ENCODE data around the gene DDIT4. TPM values are rescaled to one million over a fixed set of nuclear protein-coding genes. Genes with fewer than 3 reads are reported as not detected.

The DDIT4 gene
- total and polyA plus RNA-seq, 2 of the 8 experiments (the other 6 are each of a cell fraction or from before 2014, with no cell fraction given), result 47.4 to 108 TPM

- H2AFZ ChIP-seq (ENCODE audit: low read length), result no peak overlapping the region
- 94% methylated on average over 6 of the region's 6 CpGs; no CpG with 5 or more reads in 1 of the 2 experiments for WGBS, 2 experiments (ENCODE audit: extremely low coverage in 1 of 2, insufficient coverage in 1 of 2, insufficient read length in 1 of 2, insufficient replicate concordance in 2 of 2, low coverage in 1 of 2, low lambda C conversion rate in 2 of 2, missing lambda C conversion rate in 1 of 2)
- no peaks in the 10 kb centered on the region for H3K9me3 ChIP-seq (ENCODE audit: insufficient read depth in 2 of 2, low read depth in 1 of 2, low read length in 1 of 2)
- no peak overlapping the region for H3K23ac ChIP-seq (ENCODE audit: insufficient read length)
- no peak overlapping the region for H3K27ac ChIP-seq (ENCODE audit: low read depth, low read length)
- no peak overlapping the region for H4K5ac ChIP-seq (ENCODE audit: insufficient read length, low read depth, low read length)
- no peaks in the 10 kb centered on the region for H3K27me3 ChIP-seq (replicated peaks in 1 of 4; ENCODE audit: control insufficient read depth in 3 of 4, extremely low read depth in 1 of 4, insufficient read depth in 3 of 4, low read length in 3 of 4)
- no peak overlapping the region for H2BK20ac ChIP-seq (ENCODE audit: low read length)
- peaks cover 0 to under 1% (median 0%) of the 10 kb centered on the region in 4 experiments; a peak in 2 of 7 replicates for H3K4me1 ChIP-seq (replicated peaks in 1 of 4; ENCODE audit: control insufficient read depth in 3 of 4, insufficient read depth in 4 of 4, low read length in 3 of 4)
- H3K18ac ChIP-seq (ENCODE audit: extremely low read depth, low read length), result no peak overlapping the region
- H3K4me2 ChIP-seq (ENCODE audit: insufficient read depth in 1 of 2, low read depth in 2 of 2, low read length in 2 of 2), result no peak overlapping the region
- no peak overlapping the region for H3K9ac ChIP-seq (replicated peaks in 1 of 4; ENCODE audit: extremely low read depth in 1 of 4, low read depth in 3 of 4, low read length in 3 of 4)
- H2BK12ac ChIP-seq (ENCODE audit: low read depth, low read length), result no peak overlapping the region
- no peak overlapping the region for H2BK120ac ChIP-seq (replicated peaks; ENCODE audit: low read depth, low read length)
- no peak overlapping the region for H3K56ac ChIP-seq (replicated peaks; ENCODE audit: insufficient read length, low read depth, low read length)
- H3K4me3 ChIP-seq (ENCODE audit: extremely low read depth in 1 of 4, insufficient read depth in 2 of 4, low read depth in 3 of 4, low read length in 4 of 4), result no peak overlapping the region
- H3K4ac ChIP-seq (replicated peaks; ENCODE audit: insufficient read length, low read depth, low read length), result no peak overlapping the region
- no peaks in the 10 kb centered on the region for H4K20me1 ChIP-seq (replicated peaks in 1 of 2; ENCODE audit: control insufficient read depth in 1 of 2, insufficient read depth in 2 of 2, low read length in 2 of 2)
- no peaks in the 10 kb centered on the region for H3K23me2 ChIP-seq (ENCODE audit: low read depth, low read length)
- H4K91ac ChIP-seq (replicated peaks; ENCODE audit: insufficient read length, low read length), result no peak overlapping the region
- no peak overlapping the region for H3K14ac ChIP-seq (ENCODE audit: insufficient read length)
- FAIRE-seq (no peak), DNase-seq (ENCODE audit: low read depth in 1 of 2, low spot score in 2 of 2) (no peak)
- H4K8ac ChIP-seq (ENCODE audit: extremely low read depth, insufficient read depth, low read length), result no peak overlapping the region
- peaks cover 15 to 31% (median 22%) of the 10 kb centered on the region in 4 experiments for H3K36me3 ChIP-seq (ENCODE audit: control insufficient read depth in 2 of 4, insufficient read depth in 4 of 4, low read length in 3 of 4)
- no peak overlapping the region for H2BK5ac ChIP-seq (ENCODE audit: low read depth, low read length)
- no peak overlapping the region for H2AK5ac ChIP-seq (ENCODE audit: low read depth, low read length)
- no peak overlapping the region for H2BK15ac ChIP-seq (ENCODE audit: low read length)
- POLR2A ChIA-PET (ENCODE audit: partially characterized antibody), result interaction anchor here (2.5 to 4.5 kb wide), 2 partner anchors 14 to 40 kb away, joined by 10 to 35 read pairs; no protein-coding TSS in a partner anchor
- H3K79me1 ChIP-seq (ENCODE audit: low read depth, low read length), result no peaks in the 10 kb centered on the region; the same call in 1 of the 2 replicates
- CTCF ChIA-PET (ENCODE audit: partially characterized antibody), result interaction anchor here (0.7 to 1.3 kb wide), 2 partner anchors 95 to 256 kb away, joined by 4 read pairs; no protein-coding TSS in a partner anchor
- H3K79me2 ChIP-seq (ENCODE audit: control insufficient read depth in 1 of 2, insufficient read depth in 2 of 2, low read length in 2 of 2), result peaks cover 0 to under 1% of the 10 kb centered on the region in 2 experiments; a peak in 2 of 4 replicates
- TF ChIP-seq SIN3A (conservative IDR thresholded peaks at IDR 0.05 in 1 of 2, IDR thresholded peaks at IDR 0.05 in 1 of 2; ENCODE audit: low read depth in 1 of 2, low read length in 2 of 2), result no peak
- TF ChIP-seq CTBP2 (IDR thresholded peaks at IDR 0.05; ENCODE audit: borderline replicate concordance, insufficient read depth, insufficient read length, low read length), result no peak
- no peak for TF ChIP-seq RAD21 (IDR thresholded peaks at IDR 0.05 in 1 of 2, conservative IDR thresholded peaks at IDR 0.05 in 1 of 2; ENCODE audit: low read depth in 2 of 2, low read length in 2 of 2)
- TF ChIP-seq, protein P1, sequence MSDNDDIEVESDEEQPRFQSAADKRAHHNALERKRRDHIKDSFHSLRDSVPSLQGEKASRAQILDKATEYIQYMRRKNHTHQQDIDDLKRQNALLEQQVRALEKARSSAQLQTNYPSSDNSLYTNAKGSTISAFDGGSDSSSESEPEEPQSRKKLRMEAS (IDR thresholded peaks at IDR 0.05), result no peak
- no peak for TF ChIP-seq SP2 (IDR thresholded peaks at IDR 0.05; ENCODE audit: low read length)
- no peak for TF ChIP-seq CTCF (IDR thresholded peaks at IDR 0.05; ENCODE audit: control extremely low read depth in 1 of 3, insufficient read depth in 1 of 3, low read depth in 1 of 3, low read length in 3 of 3)
- TF ChIP-seq JUND (IDR thresholded peaks at IDR 0.05; ENCODE audit: low read length), result no peak
- no peak for TF ChIP-seq ZNF274 (IDR thresholded peaks at IDR 0.05; ENCODE audit: borderline replicate concordance, extremely low read depth, low read length)
- no peak for TF ChIP-seq BCL11A (IDR thresholded peaks at IDR 0.05; ENCODE audit: low read depth in 2 of 2, low read length in 2 of 2)
- TF ChIP-seq SP4 (IDR thresholded peaks at IDR 0.05; ENCODE audit: low read length), result no peak
These were observed 39.1 kb upstream of the DDIT4 start for GRCh38 chr10:72234560-72235095.

Data from H1 (cell line).